Heart left ventricle (tissue), 16 donors: Measurements from ENCODE around the gene TIMM29. TPM values are rescaled to one million over a fixed set of nuclear protein-coding genes. Genes with fewer than 3 reads are reported as not detected.

ENCODE experiments used
- ATAC-seq, 4 donors: fragments of 200-7000 bp; cut with Tn5 transposase; one replicate each; pipeline ENCODE4 v1.9.1; 2020 to 2022; ENCODE audit warnings: moderate library complexity in 4 of 4, mild to moderate bottlenecking in 3 of 4, moderate number of reproducible peaks in 1 of 4
- DNase-seq, 5 donors: peaks; one replicate each; pipeline ENCODE4 v3.0.0-alpha.2; 2020
- H3K27ac ChIP-seq, 12 donors: fragments of 200-600 bp; sonication (generic) in 4 of 12; one replicate each; pipeline versions ENCODE4 v1.5.0 to v1.8.0; 2016 to 2022; ENCODE audit warnings: mild to moderate bottlenecking in 2 of 12
- H3K27me3 ChIP-seq, 9 donors: fragments of 200-600 bp; sonication (generic) in 2 of 9; one replicate each; pipeline versions ENCODE4 v1.5.1 to v1.8.0; 2016 to 2022; ENCODE audit warnings: mild to moderate bottlenecking in 3 of 9
- H3K36me3 ChIP-seq, 9 donors: fragments of 200-600 bp; sonication (generic) in 2 of 9; one replicate each; pipeline versions ENCODE4 v1.5.0 to v1.8.0; 2018 to 2022; ENCODE audit warnings: mild to moderate bottlenecking in 2 of 9
- H3K4me1 ChIP-seq, 12 donors: fragments of 200-600 bp; sonication (generic) in 4 of 12; one replicate each; pipeline versions ENCODE4 v1.5.0 to v1.8.0; 2016 to 2022; ENCODE audit warnings: mild to moderate bottlenecking in 3 of 12
- H3K4me3 ChIP-seq, 12 donors: fragments of 200-600 bp; sonication (generic) in 4 of 12; one replicate each; pipeline versions ENCODE4 v1.5.0 to v1.8.0; 2017 to 2022; ENCODE audit warnings: mild to moderate bottlenecking in 9 of 12, moderate library complexity in 4 of 12
- H3K9me3 ChIP-seq, 12 donors: fragments of 200-600 bp; sonication (generic) in 4 of 12; one replicate each; pipeline versions ENCODE4 v1.5.0 to v1.8.0; 2016 to 2022; ENCODE audit warnings: mild to moderate bottlenecking in 1 of 12
- CTCF ChIP-seq, 12 donors: fragments of 200-600 bp; sonication (generic) in 4 of 12; IDR thresholded peaks; one replicate each; pipeline versions ENCODE4 v1.5.0 to v1.8.0; 2018 to 2022; ENCODE audit warnings: antibody characterized with exemption in 12 of 12, mild to moderate bottlenecking in 5 of 12
- POLR2A ChIP-seq, 2 donors: fragments of 450-650 bp; IDR thresholded peaks; one replicate each; pipeline ENCODE4 v1.6.1; 2017; ENCODE audit warnings: antibody characterized with exemption in 2 of 2, mild to moderate bottlenecking in 2 of 2, moderate library complexity in 2 of 2
- WGBS, 4 donors: extraction: QIAGEN DNeasy Blood & Tissue Kit in 2 of 4; methylation state at CpG; one replicate each; pipeline versions ENCODE4 v1.1.5 to v1.1.7; 2013 to 2018; 5-methylcytosine and 5-hydroxymethylcytosine counted together
- intact Hi-C, 10 donors: fragments of 100-400 bp; cut with DNase I; formaldehyde crosslinking; loops; one replicate each; pipeline versions ENCODE4 v1.11.1 to v1.14.2; 2022
- polyA plus RNA-seq, 2 donors: library from polyadenylated mRNA; stranded (reverse); fragments of 200-250 nt; gene quantifications; one replicate each; pipeline ENCODE4 v1.2.3, GENCODE V29; 2013
- total RNA-seq, 9 donors: library from RNA; depleted of rRNA in 2 of 9; stranded (reverse); fragments of >200 nt in 2 of 9; fragmentation: NEBNext Ultra II Directional in 3 of 9; extraction: Animal tissue kit (Norgen Biotek cat#: 25700) in 3 of 9; gene quantifications; one replicate each; pipeline versions ENCODE4 v1.1.0 to v1.2.4, GENCODE V29; 2016 to 2023
- donor health status: ischemic (EF 13 %, LVEDD 7.1; RV severe dilation, severe dysfunction).
- donor health status: healthy with polysubstance abuse.
- donor health status: DM: no; HTN: yes; CAD: no.
- donor health status: DM: no; HTN: no; CAD: no.
- donor health status: ischemic (EF 25% LVEDD 6.9; RV normal size, moderate dysfunction).
- donor health status: ischemic (EF 25% LVEDD 5.7; RV mildly dilated, moderate dysfunction).
- donor health status: healthy.
- donor health status: DM: yes; HTN: yes; CAD: no.
- donor health status: ischemic (EF 35%, LVEDD 5.7; RV mildly dilated, moderate dysfunction).
- donor health status: nonischemic (EF 11% LVEDD 7.7; RV severe dilation, severe dysfunction).
- donor health status: DM: yes; HTN: yes; CAD: no.
- donor health status: PGD.
- donor health status: ischemic (EF 29% LVEDD 5.4; RV normal size, mild dysfunction).
- donor health status: nonischemic (EF 23%, LVEDD 6.1; RV moderate dilation, normal function).

TIMM29 gene
- total and polyA plus RNA-seq, 11 donors, result 10.0 to 29.3 (median 14.9) TPM

GRCh38 chr19:10899151-10899653 is 29.4 kb upstream of the TIMM29 start:
- H3K9me3 ChIP-seq, result peaks cover 0 to 12% (median 0%) of the 10 kb centered on the region in 12 donors
- intact Hi-C loops, result no loop called here
- H3K4me3 ChIP-seq, result no peak overlapping the region
- peaks cover 0 to 42% (median 20%) of the 10 kb centered on the region in 12 donors for H3K4me1 ChIP-seq
- 34 to 71% (median 53%) methylated on average over 6 to 10 of the region's 10 CpGs for WGBS, 4 donors
- peak in 4 of 5 donors; percentile 47 to 84 (median 60) for DNase-seq
- H3K27me3 ChIP-seq, result no peaks in the 10 kb centered on the region
- no peak for TF ChIP-seq CTCF (IDR thresholded peaks at IDR 0.05)
- TF ChIP-seq POLR2A (IDR thresholded peaks at IDR 0.05), result no peak
- peak; percentile 77 to 88 (median 82) for ATAC-seq
- no peaks in the 10 kb centered on the region for H3K36me3 ChIP-seq
- peak overlapping the region in 10 of 12 donors; percentile 34 to 70 (median 60) for H3K27ac ChIP-seq

- Histone ChIP-seq H3K27me3 (no peaks in the 10 kb centered on the region), H3K36me3 (peaks cover 0 to 61% (median 52%) of the 10 kb centered on the region in 9 donors), H3K4me3 (no peak overlapping the region), H3K27ac (no peak overlapping the region), H3K4me1 (no peaks in the 10 kb centered on the region), H3K9me3 (peaks cover 0 to 4% (median 0%) of the 10 kb centered on the region in 12 donors)
- intact Hi-C loops, result no loop called here
- 87 to 90% (median 89%) methylated on average over 14 of the region's 14 CpGs for WGBS, 4 donors
- DNase-seq (no peak), ATAC-seq (no peak)
- TF ChIP-seq POLR2A (IDR thresholded peaks at IDR 0.05) (no peak), CTCF (IDR thresholded peaks at IDR 0.05) (no peak)
Observed at GRCh38 chr19:10907925-10908324, 20.7 kb upstream of the TIMM29 start.

- Histone ChIP-seq H3K9me3 (no peaks in the 10 kb centered on the region), H3K4me1 (no peaks in the 10 kb centered on the region), H3K27ac (no peak overlapping the region), H3K27me3 (no peaks in the 10 kb centered on the region), H3K4me3 (no peak overlapping the region), H3K36me3 (peaks cover 0 to 66% (median 56%) of the 10 kb centered on the region in 9 donors)
- 93 to 94% (median 94%) methylated on average over 15 to 17 of the region's 17 CpGs for whole genome bisulfite sequencing, 4 donors
- DNase-seq (peak in 2 of 5 donors; percentile 15 to 44), ATAC-seq (no peak)
- intact Hi-C loops, result no loop called here
- TF ChIP-seq POLR2A (IDR thresholded peaks at IDR 0.05) (no peak), CTCF (IDR thresholded peaks at IDR 0.05) (no peak)
Observed at GRCh38 chr19:10908380-10908960, 20.1 kb upstream of the TIMM29 start.

- no peak overlapping the region for H3K4me3 ChIP-seq
- no peak overlapping the region for H3K27ac ChIP-seq
- WGBS, 4 donors, result 90 to 91% (median 90%) methylated on average over 21 to 31 of the region's 31 CpGs
- ATAC-seq (no peak), DNase-seq (no peak)
- no peaks in the 10 kb centered on the region for H3K4me1 ChIP-seq
- intact Hi-C loops, result no loop called here
- H3K36me3 ChIP-seq, result peaks cover 0 to 96% (median 80%) of the 10 kb centered on the region in 9 donors
- TF ChIP-seq POLR2A (IDR thresholded peaks at IDR 0.05), result no peak
- TF ChIP-seq CTCF (IDR thresholded peaks at IDR 0.05), result no peak
- no peaks in the 10 kb centered on the region for H3K27me3 ChIP-seq
- no peaks in the 10 kb centered on the region for H3K9me3 ChIP-seq
Observed at GRCh38 chr19:10911579-10912363, 16.8 kb upstream of the TIMM29 start.
